Subcutaneous preadipocyte (primary cell): ENCODE measurements around the gene CHADL. TPM values are rescaled to one million over a fixed set of nuclear protein-coding genes. Genes with fewer than 3 reads are reported as not detected.

ENCODE experiments used
- small RNA-seq: library from RNA; depleted of rRNA; stranded (forward); fragments of <200 nt; gene quantifications from one replicate; pipeline ENCODE3, GENCODE V24; 2012
- total RNA-seq: library from RNA; depleted of rRNA; stranded (reverse); fragments of >200 nt; gene quantifications from 2 replicates; pipeline ENCODE4 v1.2.3, GENCODE V29; 2012

The CHADL gene
- 0.37 and 0.59 TPM in 2 replicates for total RNA-seq

GRCh38 chr22:41240377-41241132 is at the start of gene CHADL:
TSS of gene CHADL (minus strand) at chr22:41240931. CDS start at chr22:41240881, 50 bp downstream.

GRCh38 chr22:41285820-41286638 is 45.3 kb upstream of the CHADL start, which contains the start of gene RANGAP1:
TSS of gene RANGAP1 (minus strand) at chr22:41286187. CDS start at chr22:41281044, 5,143 bp downstream.

GRCh38 chr22:41204992-41205900 is 35.5 kb downstream of the CHADL start, which contains the start of gene L3MBTL2:
TSS of gene L3MBTL2 (plus strand) at chr22:41205312. CDS start at chr22:41205363, 51 bp downstream.

Small RNAs within 50 kb of the gene (small RNA-seq; reads per million reads assigned to genes)
- gene MIR6889: not detected

Other genes starting within 250 kb of the CHADL start
- 38.2 and 64.9 TPM in 2 replicates for gene EP300, start 148.3 kb downstream of the CHADL start, total RNA-seq
- 19.1 and 22.1 TPM in 2 replicates for gene L3MBTL2, start 35.6 kb downstream of the CHADL start, total RNA-seq
- 53.6 and 93.2 TPM in 2 replicates for gene RANGAP1, start 45.3 kb upstream of the CHADL start, total RNA-seq
- gene ZC3H7B, start 60.6 kb upstream of the CHADL start, total RNA-seq: 27.2 and 37.7 TPM in 2 replicates
- 3.7 and 4.4 TPM in 2 replicates for gene TEF, start 141.0 kb upstream of the CHADL start, total RNA-seq
- 28.7 and 35.8 TPM in 2 replicates for gene TOB2, start 205.9 kb upstream of the CHADL start, total RNA-seq
- gene PHF5A, start 227.8 kb upstream of the CHADL start, total RNA-seq: 43.0 and 45.9 TPM in 2 replicates
- gene ACO2, start 228.2 kb upstream of the CHADL start, total RNA-seq: 69.4 and 82.9 TPM in 2 replicates